C4-2B (cell line): ENCODE measurements around the gene ATP2C1.

ENCODE experiments used
- CTCF ChIP-seq: fragments of 450-650 bp; conservative IDR thresholded peaks from 2 replicates; pipeline ENCODE4 v1.5.1; 2017; ENCODE audit warnings: mild to moderate bottlenecking
- ZFX ChIP-seq: fragments of 450-650 bp; IDR thresholded peaks from 2 replicates; pipeline ENCODE4 v1.6.1; 2017

GRCh38 chr3:130941793-130942192 lies 47.9 kb downstream of the ATP2C1 start:
- no peak for TF ChIP-seq CTCF
- no peak for TF ChIP-seq ZFX
